Activated naive CD4-positive, alpha-beta T cell treated with anti-CD3 and anti-CD28 coated beads, Interleukin-2, amount 50 U/mL, for 24 hours (primary cell): ENCODE results near the gene SLX9.

ENCODE experiments used
- H3K27ac Mint-ChIP-seq: one replicate; pipeline ENCODE4 v1.8.0; 2021; ENCODE audit warnings: mild to moderate bottlenecking, mixed read lengths
- H3K27me3 Mint-ChIP-seq: one replicate; pipeline ENCODE4 v1.8.0; 2021; ENCODE audit warnings: mixed read lengths
- H3K36me3 Mint-ChIP-seq: one replicate; pipeline ENCODE4 v1.8.0; 2021; ENCODE audit warnings: mixed read lengths
- H3K4me1 Mint-ChIP-seq: one replicate; pipeline ENCODE4 v1.8.0; 2021; ENCODE audit warnings: mixed read lengths
- H3K4me3 Mint-ChIP-seq: one replicate; pipeline ENCODE4 v1.8.0; 2021; ENCODE audit warnings: mild to moderate bottlenecking, mixed read lengths
- H3K9me3 Mint-ChIP-seq: one replicate; pipeline ENCODE4 v1.8.0; 2021; ENCODE audit warnings: mixed read lengths

SLX9 gene

DNA sequence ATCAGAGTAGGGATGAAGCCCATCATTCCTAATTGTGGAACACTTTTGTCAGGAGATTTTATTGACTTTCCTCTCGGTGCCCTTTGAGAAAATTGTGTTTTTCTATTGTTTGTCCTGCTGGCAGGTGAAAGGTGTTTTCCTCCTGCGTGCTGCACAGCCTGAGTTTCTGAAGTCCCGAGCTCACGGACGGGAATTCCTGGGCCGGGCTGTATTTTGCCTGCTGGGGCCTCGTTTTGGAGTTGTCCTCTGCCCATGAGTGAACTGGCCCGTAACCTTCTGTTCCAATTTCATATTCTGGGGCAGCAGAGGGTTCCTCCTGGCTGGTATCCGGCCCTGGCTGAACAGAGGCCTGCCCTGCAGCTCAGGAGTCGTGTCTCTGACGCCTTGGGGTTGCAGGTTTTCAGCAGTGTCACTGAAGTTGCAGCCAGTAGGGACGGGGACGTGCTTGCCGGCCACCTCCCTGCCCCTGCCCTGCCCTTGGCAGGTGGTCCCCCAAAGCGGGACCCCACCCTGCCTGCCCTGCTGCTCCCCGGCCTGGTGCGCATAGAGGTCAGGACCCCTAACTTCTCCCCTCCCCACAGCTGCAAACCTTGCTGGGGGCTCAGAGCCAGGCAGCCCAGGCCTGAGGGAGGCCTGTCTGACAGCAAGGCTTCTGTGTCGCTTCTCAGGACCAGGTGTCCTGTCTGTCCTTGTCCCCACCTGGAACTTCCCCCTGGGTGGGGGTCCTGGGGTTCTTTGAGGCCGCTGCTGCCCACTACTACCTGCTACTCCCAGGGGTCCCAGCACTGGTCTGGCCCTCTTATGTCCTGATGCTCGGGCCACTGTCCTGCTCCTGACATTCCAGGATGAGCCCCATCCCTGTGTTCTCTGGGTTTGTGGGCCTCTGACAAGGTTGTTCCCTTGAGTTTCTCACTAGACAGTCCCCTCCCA is 49.0 kb downstream of the SLX9 start:
- no peaks in the 10 kb centered on the region for H3K27me3 Mint-ChIP-seq
- no peaks in the 10 kb centered on the region for H3K36me3 Mint-ChIP-seq
- H3K27ac Mint-ChIP-seq: no peak overlapping the region
- H3K4me1 Mint-ChIP-seq: no peaks in the 10 kb centered on the region
- H3K9me3 Mint-ChIP-seq: no peaks in the 10 kb centered on the region
- no peak overlapping the region for H3K4me3 Mint-ChIP-seq

DNA sequence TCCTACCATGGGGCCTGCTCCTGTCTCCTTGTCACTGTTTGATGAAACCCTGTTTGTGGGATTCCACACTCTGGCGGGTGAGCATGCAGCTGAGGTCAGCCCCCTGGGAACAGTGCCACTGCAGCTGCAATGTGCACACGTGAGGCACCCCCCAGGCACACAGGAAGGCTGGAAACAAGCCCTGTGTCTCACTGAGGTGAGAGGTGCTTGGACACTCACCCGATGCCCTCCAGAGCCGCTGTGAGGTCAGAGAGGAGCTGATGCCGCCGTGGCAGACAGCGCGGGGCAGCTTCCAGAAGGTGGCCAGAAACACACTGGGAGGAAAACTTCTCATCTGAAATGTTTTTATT is 49.7 kb downstream of the SLX9 start:
- Mint-ChIP-seq H3K4me1 (no peaks in the 10 kb centered on the region), H3K36me3 (no peaks in the 10 kb centered on the region), H3K4me3 (no peak overlapping the region), H3K27me3 (no peaks in the 10 kb centered on the region), H3K27ac (no peak overlapping the region), H3K9me3 (no peaks in the 10 kb centered on the region)

DNA sequence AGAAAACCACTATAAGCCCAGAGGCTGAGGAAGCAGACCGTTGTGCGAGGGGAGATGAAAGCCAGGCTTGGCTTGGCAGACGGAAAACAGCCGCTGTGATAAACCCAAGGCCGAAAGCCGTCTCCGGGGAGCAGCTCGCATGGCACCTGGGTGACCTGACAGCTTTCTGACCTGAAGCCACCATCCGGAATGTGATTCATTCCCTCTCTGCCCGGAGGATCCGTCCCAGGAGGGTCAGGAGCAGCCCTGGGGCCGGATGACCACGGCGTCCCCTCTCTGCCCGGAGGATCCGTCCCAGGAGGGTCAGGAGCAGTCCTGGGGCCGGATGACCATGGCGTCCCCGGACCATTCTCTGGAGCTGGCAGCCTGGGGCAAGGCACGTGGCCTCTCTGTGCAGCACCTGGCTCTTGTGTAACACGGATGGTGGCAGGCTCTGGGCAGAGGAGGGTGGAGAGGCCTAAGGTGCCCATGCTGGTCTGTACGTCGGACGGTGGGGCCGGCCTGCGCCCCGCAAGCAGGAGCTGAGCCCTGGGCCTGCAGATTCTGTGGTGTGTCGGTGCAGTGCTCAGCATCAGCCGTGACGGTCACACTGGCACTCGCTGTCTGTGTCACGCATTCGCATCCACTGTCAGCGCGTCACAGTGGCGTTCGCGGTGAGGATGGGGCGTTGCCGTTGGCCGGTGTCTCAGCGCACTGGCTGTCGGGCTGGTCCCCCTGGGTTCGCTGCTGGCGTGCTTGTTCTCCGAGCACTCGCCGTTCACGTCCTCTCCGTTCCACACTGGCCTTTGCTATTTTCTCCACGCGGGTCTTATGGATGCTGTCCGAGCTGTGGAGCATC is 50.3 kb downstream of the SLX9 start:
- no peaks in the 10 kb centered on the region for H3K36me3 Mint-ChIP-seq
- no peak overlapping the region for H3K27ac Mint-ChIP-seq
- no peaks in the 10 kb centered on the region for H3K4me1 Mint-ChIP-seq
- H3K9me3 Mint-ChIP-seq: no peaks in the 10 kb centered on the region
- H3K4me3 Mint-ChIP-seq: no peak overlapping the region
- H3K27me3 Mint-ChIP-seq: no peaks in the 10 kb centered on the region

DNA sequence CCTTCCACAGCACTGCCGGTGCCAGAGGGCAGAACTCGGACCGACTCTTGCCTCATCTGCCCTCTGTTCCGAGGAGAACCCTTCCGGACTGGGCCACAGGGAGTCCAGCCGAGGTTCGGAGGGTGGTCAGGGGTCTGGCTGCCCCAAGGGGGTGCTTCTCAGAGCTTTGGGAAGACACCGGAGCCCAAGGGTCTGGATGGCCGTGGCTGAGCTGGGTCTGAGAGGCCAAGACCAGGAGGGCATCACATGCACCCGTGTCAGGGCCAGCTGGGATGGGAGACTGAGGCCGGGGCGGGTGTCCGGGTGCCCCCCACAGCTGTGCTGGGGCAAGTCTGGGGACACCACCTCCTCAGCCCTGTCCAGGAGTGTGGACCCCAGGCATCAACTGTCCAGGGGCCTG is 51.1 kb downstream of the SLX9 start:
- Mint-ChIP-seq H3K4me3 (no peak overlapping the region), H3K9me3 (no peaks in the 10 kb centered on the region), H3K4me1 (no peaks in the 10 kb centered on the region), H3K27ac (no peak overlapping the region), H3K36me3 (no peaks in the 10 kb centered on the region), H3K27me3 (no peaks in the 10 kb centered on the region)

DNA sequence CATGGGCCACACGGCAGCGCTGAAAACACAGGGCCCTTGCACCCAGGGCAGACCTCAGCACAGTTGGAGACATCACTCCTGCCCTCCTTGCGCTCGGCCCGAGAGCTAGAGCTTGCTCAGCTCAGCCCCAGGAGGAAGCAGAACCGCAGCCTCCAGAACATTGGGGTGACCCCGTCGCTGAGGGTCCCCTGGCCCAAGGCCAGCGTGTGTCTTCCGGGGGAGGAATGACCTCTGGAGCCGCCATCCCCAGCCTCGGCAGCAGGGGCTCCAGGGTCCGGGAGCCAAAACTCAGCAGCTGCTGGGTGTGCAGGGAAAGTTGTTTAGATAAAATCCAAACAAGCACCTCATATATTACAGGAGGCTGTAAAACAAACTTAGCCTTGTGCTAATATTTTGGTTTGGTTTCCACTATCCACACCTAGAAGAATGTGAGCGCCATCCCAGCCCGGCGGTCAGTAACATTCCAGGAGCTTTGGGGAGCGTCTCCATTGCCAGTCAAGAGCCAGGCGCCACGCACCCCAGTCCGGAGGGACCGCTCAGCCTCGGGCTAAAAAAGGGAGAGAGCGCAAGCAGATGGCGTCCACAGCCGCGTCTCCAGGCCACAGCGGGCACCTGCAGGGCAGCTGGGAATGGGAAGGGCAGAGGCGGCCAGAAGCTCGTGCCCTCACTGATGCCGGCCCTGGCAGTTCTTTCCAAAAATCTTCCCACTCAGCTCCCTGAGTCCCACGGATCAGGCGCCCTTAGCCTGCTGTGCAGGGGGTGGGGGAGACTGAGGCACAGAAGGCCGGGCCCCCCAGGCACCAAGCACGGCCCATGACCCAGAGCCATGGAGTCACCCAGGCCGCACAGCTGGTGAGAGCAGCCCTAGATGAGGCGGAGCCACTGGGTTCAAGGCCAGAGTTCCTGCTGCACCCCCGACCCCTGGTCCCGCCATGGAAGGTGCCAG is 52.0 kb downstream of the SLX9 start:
- Mint-ChIP-seq H3K4me1 (no peaks in the 10 kb centered on the region), H3K9me3 (no peaks in the 10 kb centered on the region), H3K27me3 (no peaks in the 10 kb centered on the region)

DNA sequence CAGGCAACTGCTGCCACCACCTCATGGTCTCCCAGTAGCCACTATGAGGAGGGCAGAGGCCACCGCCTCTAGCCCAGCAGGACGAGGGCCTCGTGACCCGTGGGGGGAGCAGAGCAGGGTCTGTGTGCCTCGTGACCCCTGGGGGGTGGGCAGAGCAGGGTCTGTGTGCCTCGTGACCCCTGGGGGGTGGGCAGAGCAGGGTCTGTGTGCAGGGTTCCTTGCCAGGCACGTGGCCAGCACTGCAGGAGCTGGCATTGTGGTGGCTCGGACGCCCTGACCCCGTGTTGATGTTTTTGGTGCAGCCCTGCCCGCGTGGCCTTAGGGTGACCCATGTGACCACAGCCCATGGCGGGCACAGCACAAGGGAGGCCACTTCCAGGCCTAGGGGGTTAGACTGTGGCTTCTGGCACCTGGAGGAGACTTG is 52.8 kb downstream of the SLX9 start:
- no peaks in the 10 kb centered on the region for H3K4me1 Mint-ChIP-seq
- H3K9me3 Mint-ChIP-seq: no peaks in the 10 kb centered on the region
- H3K27me3 Mint-ChIP-seq: no peaks in the 10 kb centered on the region
- H3K4me3 Mint-ChIP-seq: no peak overlapping the region
- no peaks in the 10 kb centered on the region for H3K36me3 Mint-ChIP-seq
- no peak overlapping the region for H3K27ac Mint-ChIP-seq

More for the DNA sequence above, 52.0 kb downstream of the SLX9 start:
- Mint-ChIP-seq H3K36me3 (no peaks in the 10 kb centered on the region), H3K27ac (no peak overlapping the region), H3K4me3 (no peak overlapping the region)

DNA sequence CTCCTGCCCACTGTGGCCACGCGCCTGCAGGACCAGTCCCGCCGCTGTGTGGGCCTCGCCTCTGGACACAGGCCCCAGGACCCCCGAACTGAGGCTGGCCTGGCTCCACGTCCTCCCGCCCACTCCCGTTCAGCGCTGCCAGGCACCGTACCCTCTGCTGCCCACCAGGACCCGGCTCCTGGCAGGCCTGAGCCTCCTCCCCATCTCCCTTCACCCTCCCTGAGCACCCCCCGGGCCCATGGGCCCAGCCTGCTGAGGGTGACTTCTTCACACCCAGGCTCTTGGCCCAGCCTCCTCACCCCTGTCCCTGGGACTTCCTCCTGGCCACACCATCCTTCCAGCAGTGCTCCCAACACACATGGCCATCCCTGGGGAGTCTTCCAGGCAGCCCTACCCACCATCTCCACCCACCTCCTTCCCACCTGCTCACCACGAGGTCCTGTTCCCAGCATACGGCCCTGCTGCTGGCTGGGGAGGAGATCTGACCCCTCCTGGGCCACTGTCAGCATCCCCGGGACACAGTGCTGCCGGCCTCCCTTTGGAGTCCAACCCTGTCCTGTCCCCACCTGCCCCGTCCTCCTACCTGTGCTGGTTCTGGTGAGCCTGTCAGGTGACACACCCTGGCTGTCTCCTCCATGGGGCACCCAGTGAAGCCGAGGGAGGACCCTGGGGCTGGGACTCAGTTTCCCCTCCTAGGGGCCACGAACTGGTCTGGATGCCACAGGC is 53.7 kb downstream of the SLX9 start:
- H3K9me3 Mint-ChIP-seq: no peaks in the 10 kb centered on the region
- H3K36me3 Mint-ChIP-seq: no peaks in the 10 kb centered on the region
- no peak overlapping the region for H3K27ac Mint-ChIP-seq
- no peaks in the 10 kb centered on the region for H3K27me3 Mint-ChIP-seq
- H3K4me3 Mint-ChIP-seq: no peak overlapping the region
- no peaks in the 10 kb centered on the region for H3K4me1 Mint-ChIP-seq

DNA sequence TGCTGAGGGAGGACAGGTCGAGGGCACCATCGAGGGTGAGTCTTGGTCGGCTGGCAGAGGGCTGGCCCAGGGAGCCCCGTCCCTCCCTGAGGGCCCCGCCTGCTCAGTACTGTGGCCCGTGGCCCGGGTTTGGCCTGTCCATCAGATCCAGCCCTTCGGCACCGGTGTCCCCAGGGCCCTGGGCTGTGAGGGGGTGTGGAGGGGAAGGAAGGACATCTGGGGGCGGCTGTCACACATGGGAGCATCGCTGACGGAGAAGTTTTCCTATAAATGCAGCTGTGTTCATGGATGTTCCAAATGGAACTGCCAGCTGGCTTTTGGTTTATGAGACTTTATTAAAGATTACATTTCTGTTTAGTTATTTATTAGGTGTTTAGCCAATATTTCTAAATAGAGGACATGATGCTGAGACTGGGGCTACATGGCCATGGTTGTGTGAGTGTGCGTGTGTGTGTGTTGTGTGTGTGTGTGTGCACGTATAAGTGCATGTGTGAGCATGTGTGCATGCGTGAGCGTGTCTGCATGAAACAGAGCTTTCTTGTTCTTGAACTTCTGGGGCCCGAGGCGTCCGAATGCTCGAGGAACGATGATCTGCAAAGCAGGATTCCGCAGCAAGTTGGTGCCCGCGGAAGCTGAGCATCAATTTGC is 54.3 kb downstream of the SLX9 start:
- H3K4me3 Mint-ChIP-seq: no peak overlapping the region

DNA sequence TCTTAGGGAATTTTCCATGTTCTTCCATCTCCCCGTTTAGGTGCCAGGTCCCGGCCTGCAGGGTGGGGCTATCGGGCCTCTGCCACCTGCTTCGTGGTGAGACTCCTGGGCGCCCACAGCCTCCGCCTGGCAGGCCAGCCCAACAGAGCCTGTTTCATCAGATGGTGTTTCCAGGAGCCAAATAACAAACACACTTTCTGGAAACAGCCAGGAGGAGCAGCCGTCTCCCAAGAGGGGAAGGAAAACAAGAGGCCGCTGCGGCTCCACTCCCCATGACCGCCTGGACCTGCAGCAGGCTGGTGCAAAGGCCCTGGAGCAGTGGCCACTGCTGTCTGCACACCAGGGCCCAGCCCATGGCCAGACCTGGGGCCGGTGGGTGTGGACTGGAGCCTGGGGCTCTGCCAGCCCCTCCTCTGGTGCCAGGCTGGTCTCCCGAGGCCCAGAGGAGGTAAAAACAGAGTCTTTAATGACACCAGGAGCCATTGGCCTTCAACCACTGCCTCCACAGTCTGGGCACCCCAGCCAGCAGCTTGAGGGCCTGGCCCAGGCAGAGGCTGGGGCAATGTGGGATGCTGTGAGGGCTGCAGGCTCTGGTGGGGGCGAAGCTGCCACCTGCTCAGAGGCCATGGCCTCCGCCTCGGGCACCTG is 55.0 kb downstream of the SLX9 start:
- Mint-ChIP-seq H3K9me3 (no peaks in the 10 kb centered on the region), H3K4me3 (no peak overlapping the region), H3K4me1 (no peaks in the 10 kb centered on the region), H3K27me3 (no peaks in the 10 kb centered on the region), H3K27ac (no peak overlapping the region), H3K36me3 (no peaks in the 10 kb centered on the region)

More for the DNA sequence above, 54.3 kb downstream of the SLX9 start:
- H3K9me3 Mint-ChIP-seq: no peaks in the 10 kb centered on the region
- H3K27me3 Mint-ChIP-seq: no peaks in the 10 kb centered on the region
- H3K27ac Mint-ChIP-seq: no peak overlapping the region
- H3K4me1 Mint-ChIP-seq: no peaks in the 10 kb centered on the region
- no peaks in the 10 kb centered on the region for H3K36me3 Mint-ChIP-seq

DNA sequence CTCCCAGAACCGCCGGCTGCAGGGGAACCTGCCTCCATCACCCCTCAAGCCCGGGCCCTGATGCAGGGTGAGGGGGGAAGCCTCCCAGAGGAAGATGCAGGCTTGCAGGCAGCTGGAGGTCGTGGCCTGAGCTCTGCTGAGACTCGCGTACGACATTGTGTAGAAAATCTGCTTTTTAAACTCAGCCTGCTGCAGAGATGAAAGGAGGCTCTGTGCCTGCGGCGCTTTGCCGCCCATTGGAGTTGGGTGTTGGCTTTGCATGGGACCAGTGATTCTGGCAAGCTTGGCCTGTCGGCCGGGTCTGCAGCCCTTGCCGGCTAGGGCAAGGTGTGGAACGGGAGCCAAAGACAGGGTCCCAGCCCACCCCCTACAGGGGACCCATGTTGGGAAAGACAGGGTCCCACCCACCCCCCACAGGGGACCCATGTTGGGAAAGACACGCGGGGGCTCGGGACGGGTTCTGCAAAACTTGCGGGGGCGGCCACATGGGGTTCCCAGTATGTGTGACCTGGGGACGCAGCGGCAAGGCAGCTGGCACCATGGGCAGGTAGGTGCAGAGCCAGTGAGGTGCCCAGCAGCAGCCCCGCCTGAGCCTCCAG is 55.6 kb downstream of the SLX9 start:
- no peaks in the 10 kb centered on the region for H3K9me3 Mint-ChIP-seq
- no peaks in the 10 kb centered on the region for H3K4me1 Mint-ChIP-seq
- H3K27me3 Mint-ChIP-seq: no peaks in the 10 kb centered on the region
- H3K36me3 Mint-ChIP-seq: no peaks in the 10 kb centered on the region
- no peak overlapping the region for H3K4me3 Mint-ChIP-seq
- H3K27ac Mint-ChIP-seq: no peak overlapping the region

DNA sequence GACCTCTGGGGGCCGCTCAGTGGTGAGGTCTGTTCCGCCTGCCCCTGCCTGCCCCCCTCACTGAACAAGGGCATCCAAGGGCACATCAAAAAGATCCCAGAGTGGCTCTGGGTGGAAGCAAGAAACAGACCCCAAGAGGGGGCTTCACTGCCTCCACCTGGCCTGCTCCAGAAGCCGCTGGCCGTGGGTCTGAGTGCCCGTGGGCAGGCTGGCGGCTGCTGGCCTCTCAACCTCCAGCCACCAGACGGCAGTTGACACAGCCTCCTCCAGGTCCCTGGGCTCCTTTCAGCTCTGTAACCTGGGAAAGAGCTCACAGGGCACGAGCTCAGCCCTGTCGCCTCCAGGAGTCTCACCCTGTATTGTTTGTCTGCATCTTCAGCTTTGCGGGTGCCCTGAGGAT is 56.3 kb downstream of the SLX9 start:
- H3K27ac Mint-ChIP-seq: no peak overlapping the region
- no peaks in the 10 kb centered on the region for H3K27me3 Mint-ChIP-seq
- no peaks in the 10 kb centered on the region for H3K9me3 Mint-ChIP-seq
- H3K36me3 Mint-ChIP-seq: no peaks in the 10 kb centered on the region
- no peaks in the 10 kb centered on the region for H3K4me1 Mint-ChIP-seq
- H3K4me3 Mint-ChIP-seq: no peak overlapping the region

DNA sequence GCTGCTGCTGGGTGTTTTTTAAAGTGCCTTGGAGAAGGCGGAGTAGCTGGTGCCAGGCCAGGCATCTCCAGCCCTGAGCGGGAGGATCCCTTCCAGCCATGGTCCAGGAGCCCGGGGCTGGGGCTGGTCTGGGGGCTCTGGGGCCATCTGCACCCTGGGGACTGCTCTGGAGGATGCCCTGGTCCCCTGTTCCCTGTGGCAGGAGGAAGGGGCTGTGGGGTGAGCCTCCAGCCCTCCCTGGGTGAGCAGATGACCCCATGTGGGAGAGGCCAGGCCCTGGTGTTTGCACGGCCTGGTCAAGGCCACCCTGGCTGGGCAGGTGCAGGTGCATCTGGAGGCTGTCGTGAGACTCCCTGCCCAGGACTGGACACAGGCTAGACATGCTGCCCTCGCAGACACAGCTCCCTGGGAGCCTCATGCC is 56.7 kb downstream of the SLX9 start:
- H3K27me3 Mint-ChIP-seq: no peaks in the 10 kb centered on the region
- H3K4me1 Mint-ChIP-seq: no peaks in the 10 kb centered on the region
- H3K36me3 Mint-ChIP-seq: no peaks in the 10 kb centered on the region
- no peak overlapping the region for H3K27ac Mint-ChIP-seq
- H3K9me3 Mint-ChIP-seq: no peaks in the 10 kb centered on the region
- no peak overlapping the region for H3K4me3 Mint-ChIP-seq

DNA sequence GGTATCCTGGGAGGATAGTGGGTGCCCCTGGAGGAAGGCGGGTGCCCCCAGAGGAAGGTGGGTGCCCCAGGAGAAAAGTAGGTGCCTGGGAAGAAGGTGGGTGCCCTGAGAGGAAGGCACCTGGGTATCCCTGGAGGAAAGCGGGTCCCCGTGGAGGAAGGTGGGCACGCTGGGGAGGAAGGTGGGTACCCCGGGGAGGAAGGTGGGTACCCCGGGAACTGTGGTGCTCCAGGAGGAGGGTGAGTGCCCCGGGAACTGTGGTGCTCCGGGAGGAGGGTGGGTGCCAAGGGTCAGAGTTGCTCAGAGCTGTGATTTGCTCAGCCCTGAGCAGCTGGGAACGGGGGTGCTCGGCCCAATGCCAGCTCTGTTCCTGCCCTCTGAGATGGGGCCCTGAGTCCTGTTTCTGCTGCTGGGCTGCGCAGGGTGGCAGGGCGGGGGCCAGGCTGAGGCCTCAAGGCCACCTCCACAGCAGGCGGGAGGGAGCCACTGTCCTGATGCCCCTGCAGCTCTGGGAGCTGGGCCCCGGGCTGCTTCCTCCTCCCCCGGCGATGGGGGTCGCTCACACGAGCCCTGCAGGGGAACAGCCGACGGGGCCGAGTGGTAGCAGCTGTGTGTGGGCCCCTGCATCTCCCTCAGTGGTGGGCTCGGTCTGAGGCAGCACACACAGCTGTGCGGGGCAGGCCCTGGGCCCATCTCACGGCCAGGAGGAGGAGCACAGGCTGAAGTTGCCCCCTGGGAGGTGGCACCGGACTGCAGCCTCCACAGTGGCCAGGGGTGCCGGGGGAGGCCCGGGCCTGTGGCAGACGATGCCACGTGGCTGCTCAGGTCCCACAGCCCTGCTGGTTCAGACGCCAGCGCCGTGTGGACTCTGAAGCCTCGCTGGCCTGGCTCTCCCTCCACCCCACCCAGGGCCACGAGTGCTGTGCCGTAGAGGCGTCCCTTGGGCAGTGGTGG is 57.4 kb downstream of the SLX9 start:
- H3K4me3 Mint-ChIP-seq: no peak overlapping the region
- H3K27me3 Mint-ChIP-seq: no peaks in the 10 kb centered on the region
- H3K27ac Mint-ChIP-seq: no peak overlapping the region
- no peaks in the 10 kb centered on the region for H3K36me3 Mint-ChIP-seq
- no peaks in the 10 kb centered on the region for H3K9me3 Mint-ChIP-seq
- no peaks in the 10 kb centered on the region for H3K4me1 Mint-ChIP-seq
